Right hindlimb (tissue), 1 donor: Measurements from ENCODE around the gene UNC45A.
"Not testable (repeated sequence)": the region's sequence is repeated elsewhere in the genome, so short reads cannot be mapped to it uniquely, and the experiment has no call there.

Source experiments
- DNase-seq: peaks from one replicate; pipeline ENCODE4 v3.0.0-alpha.2; 2018

UNC45A gene, protein sequence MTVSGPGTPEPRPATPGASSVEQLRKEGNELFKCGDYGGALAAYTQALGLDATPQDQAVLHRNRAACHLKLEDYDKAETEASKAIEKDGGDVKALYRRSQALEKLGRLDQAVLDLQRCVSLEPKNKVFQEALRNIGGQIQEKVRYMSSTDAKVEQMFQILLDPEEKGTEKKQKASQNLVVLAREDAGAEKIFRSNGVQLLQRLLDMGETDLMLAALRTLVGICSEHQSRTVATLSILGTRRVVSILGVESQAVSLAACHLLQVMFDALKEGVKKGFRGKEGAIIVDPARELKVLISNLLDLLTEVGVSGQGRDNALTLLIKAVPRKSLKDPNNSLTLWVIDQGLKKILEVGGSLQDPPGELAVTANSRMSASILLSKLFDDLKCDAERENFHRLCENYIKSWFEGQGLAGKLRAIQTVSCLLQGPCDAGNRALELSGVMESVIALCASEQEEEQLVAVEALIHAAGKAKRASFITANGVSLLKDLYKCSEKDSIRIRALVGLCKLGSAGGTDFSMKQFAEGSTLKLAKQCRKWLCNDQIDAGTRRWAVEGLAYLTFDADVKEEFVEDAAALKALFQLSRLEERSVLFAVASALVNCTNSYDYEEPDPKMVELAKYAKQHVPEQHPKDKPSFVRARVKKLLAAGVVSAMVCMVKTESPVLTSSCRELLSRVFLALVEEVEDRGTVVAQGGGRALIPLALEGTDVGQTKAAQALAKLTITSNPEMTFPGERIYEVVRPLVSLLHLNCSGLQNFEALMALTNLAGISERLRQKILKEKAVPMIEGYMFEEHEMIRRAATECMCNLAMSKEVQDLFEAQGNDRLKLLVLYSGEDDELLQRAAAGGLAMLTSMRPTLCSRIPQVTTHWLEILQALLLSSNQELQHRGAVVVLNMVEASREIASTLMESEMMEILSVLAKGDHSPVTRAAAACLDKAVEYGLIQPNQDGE

DNA sequence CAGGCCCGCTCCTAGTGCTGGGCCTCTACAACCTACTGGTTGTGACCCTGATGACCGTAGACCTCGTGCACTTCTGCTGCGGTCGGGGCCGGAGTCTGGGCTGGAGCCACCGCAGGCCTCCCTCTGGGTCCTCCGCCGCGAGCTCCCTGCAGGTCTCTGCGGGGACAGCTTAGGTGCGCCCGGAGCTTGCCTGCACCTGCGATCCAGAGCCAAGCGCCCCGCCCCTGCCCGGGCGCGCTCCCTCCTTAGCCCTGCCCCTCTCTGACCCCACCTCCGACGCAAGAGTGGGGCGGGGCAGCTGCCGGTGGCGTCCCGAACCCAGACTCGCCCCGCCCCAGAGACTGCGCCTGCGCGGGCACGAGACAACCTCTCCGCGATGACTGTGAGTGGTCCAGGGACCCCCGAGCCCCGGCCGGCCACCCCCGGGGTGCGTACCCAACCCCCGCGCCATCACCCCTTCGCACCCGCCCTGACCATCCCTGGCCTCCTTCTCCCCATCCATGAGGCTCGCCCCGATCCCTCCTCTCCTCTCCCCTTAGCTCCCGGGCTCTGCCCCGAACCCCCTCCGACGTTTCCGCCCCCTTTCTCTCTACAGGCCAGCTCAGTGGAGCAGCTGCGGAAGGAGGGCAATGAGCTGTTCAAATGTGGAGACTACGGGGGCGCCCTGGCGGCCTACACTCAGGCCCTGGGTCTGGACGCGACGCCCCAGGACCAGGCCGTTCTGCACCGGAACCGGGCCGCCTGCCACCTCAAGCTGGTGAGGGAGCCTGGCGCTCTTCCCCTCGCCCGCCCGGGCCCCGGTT is at the start of gene UNC45A:
TSS of gene UNC45A (plus strand) at position 337 of the 803 bp plus-strand sequence. CDS start at position 377, 40 bp downstream.
- peak; percentile 94 for DNase-seq

DNA sequence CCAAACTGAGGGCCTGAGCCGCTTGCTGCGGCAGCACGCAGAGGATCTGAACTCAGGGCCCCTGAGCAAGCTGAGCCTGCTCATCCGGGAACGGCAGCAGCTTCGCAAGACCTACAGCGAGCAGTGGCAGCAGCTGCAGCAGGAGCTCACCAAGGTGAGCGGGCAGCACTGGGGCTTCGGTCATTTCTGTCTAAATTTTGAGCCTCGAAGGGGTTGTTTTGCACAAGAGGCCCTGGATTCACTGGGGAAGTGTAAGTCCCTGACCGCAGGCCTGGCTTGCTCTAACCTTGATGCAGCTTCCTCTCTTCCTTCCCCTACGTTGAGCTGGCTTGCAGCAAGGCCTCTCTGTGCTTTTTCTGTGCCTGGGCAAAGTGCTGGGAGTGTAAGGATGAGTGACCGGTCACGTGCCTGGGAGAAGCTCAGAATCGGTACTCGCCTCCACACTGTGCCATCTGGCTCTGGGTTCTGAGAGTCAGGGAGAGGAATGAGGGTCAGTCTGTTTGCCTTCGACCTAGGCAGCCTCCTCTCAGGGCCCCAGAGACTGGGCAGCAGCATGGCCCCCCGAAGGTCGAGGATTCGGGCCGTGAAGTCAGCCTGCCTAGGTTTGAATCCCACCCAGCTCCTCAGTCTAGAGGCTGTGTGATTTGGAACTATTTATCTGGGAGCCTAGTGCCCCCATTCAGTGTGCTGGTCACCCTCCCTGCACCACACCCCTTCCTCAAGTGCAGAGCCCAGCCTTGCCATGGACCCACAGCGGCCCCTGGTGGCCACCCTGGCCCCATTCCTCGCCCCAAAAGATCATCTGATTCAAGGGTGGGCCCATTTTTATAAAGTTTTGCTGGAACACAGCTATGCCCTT is 49.4 kb upstream of the UNC45A start:
- DNase-seq: peak; percentile 87

DNA sequence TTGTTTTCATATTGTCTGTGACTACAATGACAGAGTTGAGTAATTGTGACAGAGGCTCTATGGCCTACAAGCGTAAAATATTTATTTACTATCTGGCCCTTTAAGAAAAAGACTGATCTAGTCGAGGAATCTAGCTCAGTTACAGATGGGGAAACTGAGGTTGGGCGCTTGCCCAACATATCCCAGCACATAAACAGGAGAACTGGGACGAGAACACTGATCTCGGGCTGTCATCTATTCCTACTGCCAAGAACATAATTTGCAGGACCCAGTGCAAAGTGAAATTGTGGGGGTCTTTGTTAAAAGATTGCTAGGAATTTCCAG is 48.8 kb upstream of the UNC45A start:
- DNase-seq: no peak

DNA sequence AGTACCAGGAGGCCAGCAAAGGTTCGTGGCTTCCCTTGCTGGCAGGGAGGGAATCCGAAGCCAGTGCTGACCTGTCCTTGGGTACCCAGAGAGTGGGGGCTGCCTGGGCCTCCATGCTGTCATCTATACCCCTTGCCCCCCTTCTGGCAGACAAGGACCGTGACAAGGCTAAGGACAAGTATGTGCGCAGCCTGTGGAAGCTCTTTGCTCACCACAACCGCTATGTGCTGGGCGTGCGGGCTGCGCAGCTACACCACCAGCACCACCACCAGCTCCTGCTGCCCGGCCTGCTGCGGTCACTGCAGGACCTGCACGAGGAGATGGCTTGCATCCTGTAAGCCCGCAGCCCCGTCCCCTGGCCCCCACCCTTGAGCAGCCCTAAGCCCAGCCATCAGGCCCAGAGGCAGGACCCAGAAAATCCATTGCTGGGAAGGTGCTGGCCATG is 48.0 kb upstream of the UNC45A start:
- no peak for DNase-seq

DNA sequence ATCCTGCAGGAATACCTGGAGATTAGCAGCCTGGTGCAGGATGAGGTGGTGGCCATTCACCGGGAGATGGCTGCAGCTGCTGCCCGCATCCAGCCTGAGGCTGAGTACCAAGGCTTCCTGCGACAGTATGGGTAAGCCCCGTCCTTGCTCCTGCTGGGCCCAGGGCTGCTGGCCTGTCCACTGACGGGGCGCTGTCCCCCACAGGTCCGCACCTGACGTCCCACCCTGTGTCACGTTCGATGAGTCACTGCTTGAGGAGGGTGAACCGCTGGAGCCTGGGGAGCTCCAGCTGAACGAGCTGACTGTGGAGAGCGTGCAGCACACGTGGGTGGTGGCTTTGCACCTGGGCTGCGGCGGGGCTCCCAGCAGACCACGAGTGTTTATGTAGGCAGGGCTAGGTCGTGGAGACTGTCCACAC is 45.8 kb upstream of the UNC45A start:
- no peak for DNase-seq

DNA sequence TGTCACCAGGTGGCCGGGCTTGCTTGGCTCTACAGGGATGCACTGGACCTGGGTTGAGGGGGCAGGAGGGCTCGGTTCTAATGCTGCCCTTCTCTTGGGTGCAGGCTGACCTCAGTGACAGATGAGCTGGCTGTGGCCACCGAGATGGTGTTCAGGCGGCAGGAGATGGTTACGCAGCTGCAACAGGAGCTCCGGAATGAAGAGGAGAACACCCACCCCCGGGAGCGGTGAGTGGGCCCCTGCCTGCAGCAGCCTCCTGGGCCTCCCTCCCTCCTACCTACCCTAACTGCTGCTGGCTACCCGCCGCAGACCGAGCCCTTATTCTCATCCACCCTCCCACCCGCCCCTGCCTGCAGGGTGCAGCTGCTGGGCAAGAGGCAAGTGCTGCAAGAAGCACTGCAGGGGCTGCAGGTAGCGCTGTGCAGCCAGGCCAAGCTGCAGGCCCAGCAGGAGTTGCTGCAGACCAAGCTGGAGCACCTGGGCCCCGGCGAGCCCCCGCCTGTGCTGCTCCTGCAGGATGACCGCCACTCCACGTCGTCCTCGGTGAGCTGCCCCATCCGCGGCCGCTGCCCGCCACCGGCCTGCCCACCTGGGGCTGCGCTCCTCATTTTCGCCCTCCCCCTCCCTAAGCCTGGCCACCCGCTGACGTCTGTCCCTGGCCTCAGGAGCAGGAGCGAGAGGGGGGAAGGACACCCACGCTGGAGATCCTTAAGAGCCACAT is 45.2 kb upstream of the UNC45A start:
- no peak for DNase-seq

DNA sequence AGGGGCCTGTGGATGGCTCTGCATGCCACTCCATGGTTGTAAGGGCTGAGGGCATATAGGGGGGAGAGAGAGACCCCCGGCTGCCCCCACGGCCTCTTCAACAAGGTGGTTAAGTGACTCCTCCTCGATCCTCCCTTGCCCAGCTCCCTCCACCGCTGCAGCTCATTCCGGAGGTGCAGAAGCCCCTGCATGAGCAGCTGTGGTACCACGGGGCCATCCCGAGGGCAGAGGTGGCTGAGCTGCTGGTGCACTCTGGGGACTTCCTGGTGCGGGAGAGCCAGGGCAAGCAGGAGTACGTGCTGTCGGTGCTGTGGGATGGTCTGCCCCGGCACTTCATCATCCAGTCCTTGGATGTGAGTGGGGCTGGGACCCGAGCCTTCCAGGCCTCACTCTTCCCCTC is 44.2 kb upstream of the UNC45A start:
- no peak for DNase-seq

DNA sequence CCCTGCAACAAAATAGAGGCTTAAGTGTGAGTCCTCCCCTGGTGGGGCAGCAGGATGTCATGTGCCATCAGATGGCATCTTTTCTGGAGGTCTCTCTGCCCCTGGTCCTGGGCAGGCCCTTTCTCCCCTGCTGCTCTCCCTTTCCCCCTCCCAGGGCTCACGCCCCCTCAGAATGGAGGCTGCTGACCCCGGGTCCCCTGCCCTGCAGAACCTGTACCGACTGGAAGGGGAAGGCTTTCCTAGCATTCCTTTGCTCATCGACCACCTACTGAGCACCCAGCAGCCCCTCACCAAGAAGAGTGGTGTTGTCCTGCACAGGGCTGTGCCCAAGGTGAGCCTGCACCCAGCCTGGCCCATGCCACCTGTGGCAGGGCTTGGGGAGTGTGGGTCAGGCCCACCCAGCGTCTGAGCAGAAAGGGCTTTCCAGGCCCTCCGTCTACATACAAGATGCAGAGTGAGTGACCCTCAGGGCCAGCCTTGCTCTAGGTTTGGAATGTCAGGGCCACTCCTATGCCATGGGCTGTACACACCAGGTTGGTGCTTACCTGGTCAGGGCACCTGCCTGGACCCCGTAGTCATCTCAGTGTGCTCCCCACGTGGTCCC is 43.6 kb upstream of the UNC45A start:
- DNase-seq: no peak

DNA sequence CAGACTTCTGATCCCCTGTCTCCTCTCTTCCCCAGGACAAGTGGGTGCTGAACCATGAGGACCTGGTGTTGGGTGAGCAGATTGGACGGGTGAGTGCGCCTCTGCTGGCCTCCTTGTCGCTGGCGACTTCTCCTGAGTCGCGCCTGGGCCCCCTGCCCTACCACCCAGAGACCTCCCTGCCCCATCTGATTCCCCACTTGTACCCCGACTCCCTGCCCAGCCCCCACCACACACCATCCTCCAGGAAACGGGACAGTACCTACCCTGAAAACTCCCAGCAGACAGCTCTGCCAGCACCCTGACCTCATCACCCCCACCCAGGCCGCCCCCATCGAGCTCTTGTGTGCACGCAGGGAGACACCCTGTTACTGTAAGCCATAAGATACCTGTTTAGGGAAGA is 43.1 kb upstream of the UNC45A start:
- DNase-seq: no peak

DNA sequence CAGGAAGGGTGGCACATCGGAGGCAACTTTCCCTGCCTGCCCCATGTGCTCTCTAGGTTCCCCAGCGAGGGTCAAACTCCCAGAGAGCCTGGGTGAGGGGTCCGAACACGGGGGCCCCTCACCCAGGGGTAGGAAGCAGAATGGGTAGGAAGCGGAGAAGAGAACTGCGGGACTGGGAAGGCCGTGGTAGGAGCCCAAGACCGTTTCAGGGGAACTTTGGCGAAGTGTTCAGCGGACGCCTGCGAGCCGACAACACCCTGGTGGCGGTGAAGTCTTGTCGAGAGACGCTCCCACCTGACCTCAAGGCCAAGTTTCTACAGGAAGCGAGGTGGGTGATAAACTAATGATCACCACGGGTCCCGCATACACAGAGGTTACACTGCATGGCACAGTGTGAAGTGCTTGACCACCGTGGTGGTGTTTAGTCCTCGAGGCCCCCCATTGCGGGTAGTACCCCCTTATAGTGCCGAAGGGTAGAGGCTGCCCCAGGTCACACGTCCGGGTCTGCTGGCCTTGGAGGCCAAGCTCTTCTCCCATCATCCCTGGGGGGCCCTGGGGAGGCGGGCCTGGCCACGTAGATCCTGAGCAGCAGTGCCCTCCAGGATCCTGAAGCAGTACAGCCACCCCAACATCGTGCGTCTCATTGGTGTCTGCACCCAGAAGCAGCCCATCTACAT is 42.4 kb upstream of the UNC45A start:
- no peak for DNase-seq

DNA sequence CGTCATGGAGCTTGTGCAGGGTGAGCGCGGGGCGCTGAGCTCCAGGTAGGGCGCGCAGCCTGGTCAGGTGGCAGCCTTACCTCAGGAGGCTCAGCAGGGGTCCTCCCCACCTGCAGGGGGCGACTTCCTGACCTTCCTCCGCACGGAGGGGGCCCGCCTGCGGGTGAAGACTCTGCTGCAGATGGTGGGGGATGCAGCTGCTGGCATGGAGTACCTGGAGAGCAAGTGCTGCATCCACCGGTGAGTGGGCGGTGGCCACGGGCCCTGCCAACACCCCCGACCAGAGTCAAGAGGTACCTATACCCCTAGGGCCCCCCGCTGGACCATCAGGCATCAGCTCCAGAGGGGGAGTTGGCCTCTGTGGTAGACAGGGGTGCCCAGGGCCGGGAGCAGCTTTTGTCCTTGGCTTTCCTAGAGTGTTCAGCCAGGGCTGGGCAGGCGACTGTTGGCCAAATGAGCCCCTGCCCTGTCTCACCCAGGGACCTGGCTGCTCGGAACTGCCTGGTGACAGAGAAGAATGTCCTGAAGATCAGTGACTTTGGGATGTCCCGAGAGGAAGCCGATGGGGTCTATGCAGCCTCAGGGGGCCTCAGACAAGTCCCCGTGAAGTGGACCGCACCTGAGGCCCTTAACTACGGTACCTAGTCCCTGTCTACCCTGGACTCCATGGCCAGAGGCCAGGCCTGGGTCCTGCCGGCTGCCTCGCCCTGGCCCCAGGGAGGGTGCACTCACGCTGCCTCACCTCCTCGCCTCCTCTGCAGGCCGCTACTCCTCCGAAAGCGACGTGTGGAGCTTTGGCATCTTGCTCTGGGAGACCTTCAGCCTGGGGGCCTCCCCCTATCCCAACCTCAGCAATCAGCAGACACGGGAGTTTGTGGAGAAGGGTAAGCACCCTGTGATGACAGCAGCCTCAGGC is 41.7 kb upstream of the UNC45A start:
- no peak for DNase-seq

DNA sequence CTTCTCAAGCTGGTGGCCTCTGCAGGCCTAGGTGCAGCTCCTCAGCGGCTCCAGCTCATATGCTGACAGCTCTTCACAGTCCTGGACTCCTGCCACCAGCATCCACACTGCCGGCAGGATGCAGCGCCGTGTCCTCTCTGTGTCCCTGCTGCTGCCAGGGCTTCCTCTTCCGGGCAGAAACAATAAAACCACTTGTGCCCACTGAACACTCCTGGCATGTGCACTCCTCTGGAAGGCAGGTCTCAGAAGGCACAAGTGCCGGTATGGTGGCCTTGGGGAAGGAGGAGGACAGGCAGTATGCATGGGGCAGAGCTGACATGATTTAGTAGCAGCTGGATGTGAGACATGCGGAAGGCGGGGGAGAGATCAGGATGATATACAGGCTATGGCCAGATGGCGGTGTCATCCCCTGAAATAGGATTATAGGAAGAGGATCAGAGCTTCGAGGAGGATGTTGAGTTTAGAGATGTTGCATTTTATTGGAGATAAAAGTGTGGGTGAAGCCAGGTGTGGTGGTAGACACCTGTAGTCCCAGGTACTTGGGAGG is 39.4 kb upstream of the UNC45A start:
- no peak for DNase-seq

DNA sequence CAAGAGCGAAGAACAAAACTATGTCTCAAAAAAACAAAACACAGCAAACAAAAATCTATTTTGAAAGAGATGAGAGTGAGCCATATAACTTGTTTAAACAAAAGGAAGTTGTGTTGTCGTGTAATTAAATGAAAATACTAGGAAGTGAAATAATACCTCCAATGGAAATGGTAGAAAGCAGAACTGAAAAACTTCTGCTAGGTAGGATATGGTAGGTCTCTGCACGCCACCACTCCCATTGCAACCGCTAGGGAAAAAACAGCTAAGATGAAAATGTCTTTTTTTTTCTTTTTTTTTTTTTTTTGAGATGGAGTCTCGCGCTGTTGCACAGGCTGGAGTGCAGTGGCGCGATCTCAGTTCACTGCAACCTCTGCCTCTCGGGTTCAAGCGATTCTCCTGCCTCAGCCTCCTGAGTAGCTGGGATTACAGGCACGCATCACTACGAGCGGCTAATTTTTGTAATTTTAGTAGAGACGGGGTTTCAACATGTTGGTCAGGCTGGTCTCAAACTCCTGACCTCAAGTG is 37.9 kb upstream of the UNC45A start:
- DNase-seq: not testable (repeated sequence)

DNA sequence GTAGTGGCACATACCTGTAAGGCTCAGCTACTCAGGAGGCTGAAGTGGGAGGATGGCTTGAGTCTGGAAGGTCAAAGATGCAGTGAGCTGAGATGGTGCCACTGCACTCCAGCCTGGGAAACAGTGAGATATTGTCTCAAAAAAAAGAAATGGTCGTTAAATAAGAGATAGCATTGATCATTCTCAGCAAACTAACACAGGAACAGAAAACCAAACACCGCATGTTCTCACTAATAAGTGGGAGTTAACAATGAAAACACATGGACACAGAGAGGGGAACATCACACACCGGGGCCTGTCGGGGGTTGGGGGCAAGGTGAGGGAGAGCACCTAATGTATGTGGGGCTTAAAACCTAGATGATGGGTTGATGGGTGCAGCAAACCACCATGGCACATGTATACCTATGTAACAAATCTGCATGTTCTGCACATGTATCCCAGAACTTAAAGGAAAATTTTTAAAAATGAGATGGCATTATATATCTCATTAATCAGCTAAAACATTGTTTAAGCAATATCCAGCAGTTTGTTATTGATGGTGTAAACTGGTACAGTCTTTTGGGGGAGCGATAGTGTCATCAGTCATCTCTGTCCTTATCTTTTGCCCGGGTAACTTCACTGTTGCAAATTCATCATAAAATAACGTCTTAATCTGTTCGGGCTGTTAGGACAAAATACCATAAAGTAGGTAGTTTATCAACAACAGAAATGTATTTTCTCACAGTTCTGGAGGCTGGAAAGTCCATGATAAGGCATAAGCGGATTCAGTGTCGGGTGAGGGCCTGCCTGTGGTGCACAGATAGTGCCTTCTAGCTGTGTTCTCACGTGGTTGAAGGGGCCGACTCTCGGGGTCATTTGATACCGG is 33.7 kb upstream of the UNC45A start:
- no peak for DNase-seq

DNA sequence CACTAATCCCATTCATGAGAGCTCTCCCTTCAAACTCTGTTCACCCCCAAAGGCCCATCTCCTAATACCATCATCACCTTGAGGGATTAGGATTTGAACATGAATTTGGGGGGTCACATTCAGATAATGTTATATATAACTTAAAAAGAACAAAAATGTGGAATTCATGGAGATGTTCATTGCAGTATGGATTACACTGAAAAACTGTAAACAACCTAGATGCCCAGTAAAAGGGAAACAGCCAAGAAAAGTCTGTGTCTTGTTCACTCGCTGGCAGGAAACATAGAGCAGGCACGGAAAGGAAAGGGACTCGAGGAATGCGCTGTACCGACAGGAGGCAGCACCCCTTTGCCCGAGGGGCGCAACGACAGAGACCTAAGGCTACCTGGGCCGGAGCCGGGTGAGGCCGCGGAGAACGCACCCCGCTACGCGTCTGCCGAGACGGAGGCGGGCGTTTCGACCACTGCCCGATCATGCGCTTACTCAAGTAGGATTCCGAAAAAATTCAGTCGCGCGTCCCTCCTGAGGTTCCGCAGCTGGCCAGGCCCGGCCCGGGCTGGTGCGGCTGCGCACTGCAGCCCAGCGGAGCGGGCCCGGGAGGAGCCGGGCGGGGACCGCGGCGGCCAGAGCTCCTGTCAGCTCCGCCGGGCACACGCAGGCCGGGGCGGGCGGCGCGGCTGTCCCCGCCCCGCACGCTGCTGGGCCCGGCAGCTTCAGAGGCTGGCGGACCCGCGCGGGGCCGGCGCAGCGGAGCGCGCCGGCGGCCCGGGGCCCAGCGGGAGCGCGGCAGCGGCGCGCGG is 32.8 kb upstream of the UNC45A start:
- DNase-seq: peak; percentile 88

DNA sequence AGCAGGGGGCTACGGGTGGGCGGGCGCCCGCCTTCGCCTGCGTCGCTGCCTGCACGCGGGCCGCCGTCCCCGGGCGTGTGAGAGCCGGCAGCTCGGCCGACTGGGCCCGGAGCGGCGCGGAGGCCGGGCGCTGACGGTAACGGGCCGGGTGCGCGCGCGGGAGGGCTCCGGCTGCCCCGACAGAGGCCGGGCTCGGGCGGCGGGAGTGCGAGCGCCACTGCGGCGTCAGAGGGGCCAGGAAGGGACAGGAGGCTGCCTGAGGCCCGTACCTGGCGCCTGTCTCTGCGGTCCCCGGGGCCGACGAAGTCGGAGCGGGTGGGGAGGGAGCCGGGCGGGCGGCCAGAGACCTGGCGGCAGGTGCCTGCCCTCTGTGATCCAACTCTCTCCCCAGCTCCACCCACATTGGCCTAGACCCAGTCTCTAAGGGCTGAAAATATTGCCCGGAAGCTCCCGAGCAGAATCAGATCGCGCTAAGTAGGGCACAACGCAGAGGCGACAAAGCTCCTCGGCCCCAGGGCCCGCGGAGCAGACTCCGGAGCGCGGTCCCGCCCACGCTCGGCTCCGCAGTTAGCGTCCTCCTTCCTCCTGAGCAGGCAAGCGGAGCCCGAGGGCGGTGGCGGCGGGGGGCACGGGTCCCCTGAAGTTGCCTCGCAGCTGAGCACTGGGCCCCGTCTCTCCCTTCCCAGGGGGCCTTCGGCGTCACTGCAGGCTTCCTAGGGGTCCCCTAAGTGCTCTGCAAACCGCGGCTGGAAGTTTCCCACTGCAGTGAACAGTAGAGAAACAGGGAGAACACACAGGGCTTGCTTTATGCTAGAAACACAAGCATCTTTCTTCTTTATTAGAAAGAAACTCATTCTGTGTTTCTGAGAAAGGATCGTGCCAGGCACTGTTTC is 32.0 kb upstream of the UNC45A start, which contains the start of gene MAN2A2:
TSS of gene MAN2A2 (plus strand) at position 463 of the 893 bp plus-strand sequence. CDS start 906 bp downstream, outside the sequence.
- peak; percentile 63 for DNase-seq
